Activated B cell treated with CpG ODN at 0.5 μM for 24 hours (primary cell): ENCODE results near the gene HM13. TPM values are rescaled to one million over a fixed set of nuclear protein-coding genes. Genes with fewer than 3 reads are reported as not detected.
A peak's percentile ranks its signal among the peaks of the same experiment; 100 is the strongest.
"Not testable (repeated sequence)": the region's sequence is repeated elsewhere in the genome, so short reads cannot be mapped to it uniquely, and the experiment has no call there.

Experiments used
- ATAC-seq: fragments of 200-7000 bp; cut with Tn5 transposase; one replicate; pipeline ENCODE4 v1.10.0; 2021; ENCODE audit warnings: low read depth, mild to moderate bottlenecking, moderate library complexity
- CTCF ChIA-PET: fragments of 350-600 bp; sonication (Branson Sonifier 250); formaldehyde crosslinking; loops from one replicate; lab custom pipeline; 2021; ENCODE audit warnings: antibody characterized with exemption; lab: Charles Lee
- POLR2A ChIA-PET: fragments of 350-600 bp; sonication (Branson Sonifier 250); formaldehyde crosslinking; loops from one replicate; lab custom pipeline; 2021; ENCODE audit warnings: antibody characterized with exemption; lab: Charles Lee
- DNase-seq: peaks from one replicate; pipeline ENCODE4 v3.0.0; 2022
- H3K27ac Mint-ChIP-seq: one replicate; pipeline ENCODE4 v1.8.0; 2020; ENCODE audit warnings: mixed read lengths
- H3K27me3 Mint-ChIP-seq: one replicate; pipeline ENCODE4 v1.8.0; 2021; ENCODE audit warnings: mixed read lengths
- H3K36me3 Mint-ChIP-seq: one replicate; pipeline ENCODE4 v1.8.0; 2021; ENCODE audit warnings: low read depth, mixed read lengths
- H3K4me1 Mint-ChIP-seq: one replicate; pipeline ENCODE4 v1.8.0; 2021; ENCODE audit warnings: mixed read lengths
- H3K4me3 Mint-ChIP-seq: one replicate; pipeline ENCODE4 v1.8.0; 2020; ENCODE audit warnings: mild to moderate bottlenecking, mixed read lengths
- H3K9me3 Mint-ChIP-seq: one replicate; pipeline ENCODE4 v1.8.0; 2020; ENCODE audit warnings: mixed read lengths
- intact Hi-C: fragments of 100-400 bp; cut with micrococcal nuclease; formaldehyde crosslinking; loops from one replicate; pipeline ENCODE4 v1.15.1; 2024
- total RNA-seq: library from RNA; stranded (reverse); gene quantifications from 2 replicates; pipeline ENCODE4 v1.2.3, GENCODE V29; 2022
- TF ChIP-seq, protein P1 (sequence below): fragments of 200-600 bp; IDR thresholded peaks from one replicate; pipeline ENCODE4 v1.8.0; 2022; ENCODE audit warnings: antibody characterized with exemption, mild to moderate bottlenecking

Gene HM13
- total RNA-seq, 1 donor from 2014 or later, result 90.9 TPM

- Mint-ChIP-seq H3K4me3 (no peak overlapping the region), H3K27me3 (peaks cover 20% of the 10 kb centered on the region), H3K9me3 (no peaks in the 10 kb centered on the region), H3K27ac (no peak overlapping the region), H3K4me1 (no peaks in the 10 kb centered on the region), H3K36me3 (no peaks in the 10 kb centered on the region)
- DNase-seq (no peak), ATAC-seq (no peak)
- intact Hi-C loops, result no loop called here
- ChIA-PET POLR2A (no interaction called here), CTCF (no interaction called here)
- TF ChIP-seq, protein P1, sequence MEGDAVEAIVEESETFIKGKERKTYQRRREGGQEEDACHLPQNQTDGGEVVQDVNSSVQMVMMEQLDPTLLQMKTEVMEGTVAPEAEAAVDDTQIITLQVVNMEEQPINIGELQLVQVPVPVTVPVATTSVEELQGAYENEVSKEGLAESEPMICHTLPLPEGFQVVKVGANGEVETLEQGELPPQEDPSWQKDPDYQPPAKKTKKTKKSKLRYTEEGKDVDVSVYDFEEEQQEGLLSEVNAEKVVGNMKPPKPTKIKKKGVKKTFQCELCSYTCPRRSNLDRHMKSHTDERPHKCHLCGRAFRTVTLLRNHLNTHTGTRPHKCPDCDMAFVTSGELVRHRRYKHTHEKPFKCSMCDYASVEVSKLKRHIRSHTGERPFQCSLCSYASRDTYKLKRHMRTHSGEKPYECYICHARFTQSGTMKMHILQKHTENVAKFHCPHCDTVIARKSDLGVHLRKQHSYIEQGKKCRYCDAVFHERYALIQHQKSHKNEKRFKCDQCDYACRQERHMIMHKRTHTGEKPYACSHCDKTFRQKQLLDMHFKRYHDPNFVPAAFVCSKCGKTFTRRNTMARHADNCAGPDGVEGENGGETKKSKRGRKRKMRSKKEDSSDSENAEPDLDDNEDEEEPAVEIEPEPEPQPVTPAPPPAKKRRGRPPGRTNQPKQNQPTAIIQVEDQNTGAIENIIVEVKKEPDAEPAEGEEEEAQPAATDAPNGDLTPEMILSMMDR, result no peak
Observed at GRCh38 chr20:31496761-31497295, 17.4 kb upstream of the HM13 start.

DNA sequence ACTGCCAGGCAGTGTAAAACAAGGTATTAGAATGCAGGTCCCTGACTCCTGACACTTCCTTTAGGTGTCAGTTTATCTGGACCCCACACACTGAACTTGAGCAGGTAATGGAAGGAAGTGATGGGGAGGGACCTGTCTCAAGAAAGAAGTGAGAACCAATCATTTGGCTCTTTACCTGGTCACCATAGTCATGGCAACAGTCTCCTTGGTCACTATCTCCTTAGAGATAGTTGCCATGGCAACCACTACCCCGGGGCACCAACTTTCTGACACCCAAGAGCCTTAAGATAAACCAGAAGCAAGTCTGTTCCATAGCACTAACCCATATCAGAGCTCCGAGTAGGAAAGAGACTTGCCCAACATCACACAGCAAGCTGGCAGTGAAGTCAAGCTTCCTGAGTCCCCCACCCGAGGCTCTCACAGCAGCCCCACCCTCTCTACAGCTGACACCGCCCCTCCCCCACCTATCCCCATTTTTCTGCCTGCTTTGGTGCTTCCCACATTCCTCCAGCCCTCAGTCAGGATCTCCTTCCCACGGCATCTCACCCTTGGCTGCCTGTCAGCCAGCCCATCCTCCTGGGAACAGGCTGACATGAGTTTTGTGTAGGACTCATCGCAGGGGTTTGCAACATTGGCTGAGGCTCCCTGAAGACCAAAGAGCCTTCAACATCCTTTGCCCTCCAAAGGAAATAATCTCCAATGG is 16.3 kb upstream of the HM13 start:
- Mint-ChIP-seq H3K4me1 (no peaks in the 10 kb centered on the region), H3K4me3 (no peak overlapping the region), H3K9me3 (no peaks in the 10 kb centered on the region), H3K27ac (no peak overlapping the region), H3K27me3 (peaks cover 20% of the 10 kb centered on the region), H3K36me3 (no peaks in the 10 kb centered on the region)
- CTCF ChIA-PET, result no interaction called here
- TF ChIP-seq, protein P1, result no peak
- intact Hi-C loops, result no loop called here
- POLR2A ChIA-PET, result interaction anchor here (0.7 kb wide), 1 partner anchor 35 kb away, joined by 3 read pairs; no protein-coding TSS in a partner anchor
- DNase-seq, result no peak
- ATAC-seq, result no peak

- intact Hi-C loops, result loop anchor here (5.0 kb wide), 1 partner anchor 1143 kb away; no protein-coding TSS in a partner anchor
- TF ChIP-seq, protein P1, result no peak
- Mint-ChIP-seq H3K27me3 (peaks cover 25% of the 10 kb centered on the region), H3K36me3 (no peaks in the 10 kb centered on the region), H3K4me1 (no peaks in the 10 kb centered on the region), H3K9me3 (no peaks in the 10 kb centered on the region), H3K4me3 (no peak overlapping the region), H3K27ac (no peak overlapping the region)
- no peak for ATAC-seq
- DNase-seq, result no peak
- CTCF ChIA-PET, result interaction anchor here (4.6 kb wide), 1 partner anchor 43 kb away, joined by 68 read pairs; no protein-coding TSS in a partner anchor
- POLR2A ChIA-PET, result no interaction called here
Observed at GRCh38 chr20:31500527-31500926, 13.7 kb upstream of the HM13 start.

DNA sequence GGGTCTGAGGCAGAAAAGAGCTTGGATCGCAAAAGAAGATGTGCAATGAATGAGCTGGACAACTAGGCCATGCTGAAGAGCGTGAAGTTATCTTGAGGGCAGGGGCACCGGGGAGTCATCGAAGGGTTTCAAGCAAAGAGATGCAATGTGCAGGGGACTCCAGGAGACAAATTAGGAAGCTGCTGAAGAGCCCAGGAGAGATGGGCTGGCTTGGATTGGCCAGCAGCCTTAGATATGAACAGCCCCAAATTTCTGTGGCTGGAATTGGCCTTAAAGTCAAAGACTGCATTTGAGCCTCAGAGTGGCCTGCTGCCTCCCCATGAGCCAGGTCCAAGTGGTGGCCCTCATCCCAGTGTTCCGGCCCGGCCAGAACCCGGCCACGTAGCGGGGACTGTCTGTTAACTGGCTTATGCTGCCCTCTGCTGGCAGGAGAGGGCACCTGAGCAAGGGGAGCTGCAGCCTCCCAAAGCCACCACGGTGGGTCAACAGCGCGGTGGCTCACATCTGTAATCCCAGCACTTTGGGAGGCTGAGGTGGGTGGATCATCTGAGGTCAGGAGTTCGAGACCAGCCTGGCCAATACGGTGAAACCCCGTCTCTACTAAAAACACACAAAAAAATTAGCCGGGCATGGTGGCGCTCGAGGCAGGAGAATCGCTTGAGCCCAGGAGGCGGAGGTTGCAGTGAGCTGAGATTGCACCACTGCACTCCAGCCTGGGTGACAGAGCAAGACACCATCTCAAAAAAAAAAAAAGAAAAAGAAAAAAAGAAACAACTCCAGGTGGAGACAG is 11.2 kb upstream of the HM13 start:
- H3K4me1 Mint-ChIP-seq, H3K27ac Mint-ChIP-seq, H3K36me3 Mint-ChIP-seq, H3K4me3 Mint-ChIP-seq, POLR2A ChIA-PET, H3K9me3 Mint-ChIP-seq: not testable (repeated sequence)
- peaks cover 19% of the 10 kb centered on the region for H3K27me3 Mint-ChIP-seq
- ATAC-seq (peak; percentile 97), DNase-seq (peak; percentile 63)
- intact Hi-C loops, result loop anchor here (1.0 to 5.0 kb wide), 3 partner anchors 43 to 1146 kb away; no protein-coding TSS in a partner anchor
- CTCF ChIA-PET, result interaction anchor here (0.6 to 4.6 kb wide), 16 partner anchors 10 to 110 kb away, joined by 3 to 68 read pairs (median 4); partner anchors contain the start of gene HM13

GRCh38 chr20:31505903-31506302 is 8.3 kb upstream of the HM13 start:
- TF ChIP-seq, protein P1, result no peak
- H3K36me3 Mint-ChIP-seq, result no peaks in the 10 kb centered on the region
- H3K4me1 Mint-ChIP-seq, result no peaks in the 10 kb centered on the region
- H3K27ac Mint-ChIP-seq, result no peak overlapping the region
- H3K27me3 Mint-ChIP-seq, result peaks cover 18% of the 10 kb centered on the region
- no peaks in the 10 kb centered on the region for H3K9me3 Mint-ChIP-seq
- POLR2A ChIA-PET, result no interaction called here
- no peak overlapping the region for H3K4me3 Mint-ChIP-seq
- CTCF ChIA-PET, result no interaction called here
- no peak for ATAC-seq
- DNase-seq, result no peak
- intact Hi-C loops, result no loop called here
